Neural cell (in vitro differentiated cells): ENCODE measurements around the gene ANKRD28. TPM values are rescaled to one million over a fixed set of nuclear protein-coding genes. Genes with fewer than 3 reads are reported as not detected.

ENCODE experiments used
- H2AFZ ChIP-seq: fragments of 200-600, 300-800 bp; sonication (generic), shearing (Covaris generic); 2 replicates; pipeline ENCODE4 v1.6.0; 2014; ENCODE audit warnings: low read depth, mild to moderate bottlenecking, antibody characterized with exemption, low read length, moderate library complexity
- H3F3A ChIP-seq: fragments of 200-600 bp; shearing (Covaris generic); 2 replicates; pipeline ENCODE4 v1.6.1; 2016; ENCODE audit warnings: mild to moderate bottlenecking, moderate library complexity, mixed read lengths, antibody characterized with exemption, low read length; ENCODE audit not compliant: insufficient read depth, poor library complexity, severe bottlenecking
- H3K27ac ChIP-seq: fragments of 200-600, 300-800 bp; sonication (generic), shearing (Covaris generic); 2 replicates; pipeline ENCODE4 v1.5.1; 2014; ENCODE audit warnings: mild to moderate bottlenecking, low read length, moderate library complexity
- H3K27me3 ChIP-seq: fragments of 300-800, 200-600 bp; sonication (generic), shearing (Covaris generic); 2 replicates; pipeline ENCODE4 v1.6.0; 2014; ENCODE audit warnings: mild to moderate bottlenecking, low read depth, low read length, moderate library complexity; ENCODE audit not compliant: insufficient read depth
- H3K36me3 ChIP-seq: fragments of 300-800, 200-600 bp; sonication (generic), shearing (Covaris generic); 2 replicates; pipeline ENCODE4 v1.5.1; 2014; ENCODE audit warnings: mild to moderate bottlenecking, antibody characterized with exemption, low read length, moderate library complexity; ENCODE audit not compliant: insufficient read depth
- H3K4me2 ChIP-seq: fragments of 300-800, 200-600 bp; sonication (generic), shearing (Covaris generic); 2 replicates; pipeline ENCODE4 v1.6.0; 2014; ENCODE audit warnings: mild to moderate bottlenecking, low read length
- H3K4me3 ChIP-seq: fragments of 300-800, 200-600 bp; sonication (generic), shearing (Covaris generic); 2 replicates; pipeline ENCODE4 v1.5.1; 2014; ENCODE audit warnings: mild to moderate bottlenecking, low read length, moderate library complexity
- H3K79me2 ChIP-seq: fragments of 200-600 bp; shearing (Covaris generic); replicated peaks from 2 replicates; pipeline ENCODE4 v1.6.0; 2014; ENCODE audit warnings: mild to moderate bottlenecking, low read length, moderate library complexity; ENCODE audit not compliant: insufficient read depth
- H3K9ac ChIP-seq: fragments of 300-800, 200-600 bp; sonication (generic), shearing (Covaris generic); 2 replicates; pipeline ENCODE4 v1.6.1; 2016; ENCODE audit warnings: mild to moderate bottlenecking, low read length, mixed read lengths
- H3K9me2 ChIP-seq: fragments of 200-600 bp; shearing (Covaris generic); 2 replicates; pipeline ENCODE4 v1.6.1; 2016; ENCODE audit warnings: mild to moderate bottlenecking, low read length, mixed read lengths; ENCODE audit not compliant: insufficient read depth
- H3K9me3 ChIP-seq: fragments of 200-600, 300-800 bp; sonication (generic), shearing (Covaris generic); 2 replicates; pipeline ENCODE4 v1.6.1; 2016; ENCODE audit warnings: mild to moderate bottlenecking, mixed run types, low read length, moderate library complexity, mixed read lengths
- H4K20me1 ChIP-seq: fragments of 200-600 bp; shearing (Covaris generic); 2 replicates; pipeline ENCODE4 v1.6.1; 2016; ENCODE audit warnings: mild to moderate bottlenecking, mixed run types; ENCODE audit not compliant: insufficient read depth
- CTCF ChIP-seq: fragments of 450-650 bp; IDR thresholded peaks from 2 replicates; pipeline ENCODE4 v1.5.1; 2014; ENCODE audit warnings: antibody characterized with exemption, mild to moderate bottlenecking, moderate library complexity; ENCODE audit not compliant: poor library complexity, severe bottlenecking
- EP300 ChIP-seq: fragments of 450-650 bp; conservative IDR thresholded peaks from 2 replicates; pipeline ENCODE4 v1.6.1; 2014; ENCODE audit warnings: antibody characterized with exemption, mild to moderate bottlenecking, moderate library complexity; ENCODE audit not compliant: poor library complexity, severe bottlenecking
- EZH2 ChIP-seq: fragments of 200-600, 300-800 bp; shearing (Covaris generic), sonication (generic); IDR thresholded peaks from 2 replicates; pipeline ENCODE4 v1.6.1; 2014; ENCODE audit warnings: antibody characterized with exemption, low read length, borderline replicate concordance, mild to moderate bottlenecking; ENCODE audit not compliant: insufficient read depth, poor library complexity, severe bottlenecking
- MXI1 ChIP-seq: fragments of 450-650 bp; conservative IDR thresholded peaks from 2 replicates; pipeline ENCODE4 v1.6.1; 2014; ENCODE audit warnings: antibody characterized with exemption, mild to moderate bottlenecking; ENCODE audit not compliant: poor library complexity, severe bottlenecking
- POLR2AphosphoS5 ChIP-seq: IDR thresholded peaks from 2 replicates; pipeline ENCODE4 v1.6.1; 2012
- RAD21 ChIP-seq: fragments of 450-650 bp; conservative IDR thresholded peaks from 2 replicates; pipeline ENCODE4 v1.6.1; 2014; ENCODE audit warnings: antibody characterized with exemption, mild to moderate bottlenecking, moderate library complexity
- REST ChIP-seq: IDR thresholded peaks from 2 replicates; pipeline ENCODE4 v1.6.1; 2012; ENCODE audit warnings: borderline replicate concordance
- SMC3 ChIP-seq: fragments of 450-650 bp; conservative IDR thresholded peaks from 2 replicates; pipeline ENCODE4 v1.6.1; 2014; ENCODE audit warnings: antibody characterized with exemption, mild to moderate bottlenecking, moderate library complexity; ENCODE audit not compliant: poor library complexity
- TAF1 ChIP-seq: IDR thresholded peaks from 2 replicates; pipeline ENCODE4 v1.6.1; 2012; ENCODE audit warnings: low read depth
- polyA plus RNA-seq: library from polyadenylated mRNA; depleted of rRNA; stranded (reverse); fragments of >200 nt; gene quantifications from 2 replicates; pipeline ENCODE4 v1.2.3, GENCODE V29; 2014

ANKRD28 gene
- polyA plus RNA-seq, 1 donor from 2014 or later = 101 TPM

GRCh38 chr3:15766406-15766805 is 31.4 kb downstream of the ANKRD28 start:
- Histone ChIP-seq H3K4me2 (no peak overlapping the region), H2AFZ (no peak overlapping the region), H3K27ac (no peak overlapping the region), H3K27me3 (no peaks in the 10 kb centered on the region), H3K9me3 (no peaks in the 10 kb centered on the region), H3K36me3 (no peaks in the 10 kb centered on the region), H3K9ac (no peak overlapping the region), H3K4me3 (no peak overlapping the region), H4K20me1 (no peaks in the 10 kb centered on the region), H3K79me2 (no peaks in the 10 kb centered on the region), H3K9me2 (no peaks in the 10 kb centered on the region), H3F3A (no peaks in the 10 kb centered on the region)
- TF ChIP-seq TAF1 (no peak), CTCF (no peak), POLR2AphosphoS5 (no peak), MXI1 (no peak), EP300 (no peak), SMC3 (no peak), REST (no peak), RAD21 (no peak), EZH2 (no peak)

DNA sequence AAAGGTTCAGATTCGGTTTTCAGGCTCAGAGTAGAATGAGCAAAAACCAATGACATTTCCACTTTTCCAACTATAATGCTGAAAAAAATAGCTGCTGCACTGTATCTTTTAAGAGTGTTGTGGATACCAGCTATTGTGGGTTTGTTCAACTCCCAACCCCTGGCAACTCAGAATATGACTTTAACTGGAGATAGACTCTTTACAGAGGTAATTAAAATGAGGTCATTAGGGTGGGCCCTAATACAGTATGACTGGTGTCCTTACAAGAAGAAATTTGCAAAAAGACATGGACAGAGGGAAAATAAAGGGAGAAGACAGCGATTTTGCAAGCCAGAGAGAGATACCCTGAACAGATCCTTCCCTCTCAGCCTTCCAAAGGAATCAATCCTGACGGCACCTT is 39.5 kb downstream of the ANKRD28 start:
- no peak overlapping the region for H3K4me2 ChIP-seq
- no peak overlapping the region for H3K27ac ChIP-seq
- no peaks in the 10 kb centered on the region for H4K20me1 ChIP-seq
- H3K79me2 ChIP-seq = no peaks in the 10 kb centered on the region
- H3K9me3 ChIP-seq = no peaks in the 10 kb centered on the region
- H3K9me2 ChIP-seq = no peaks in the 10 kb centered on the region
- no peak for TF ChIP-seq POLR2AphosphoS5
- no peak for TF ChIP-seq REST
- TF ChIP-seq SMC3 = no peak
- no peak for TF ChIP-seq TAF1
- no peak for TF ChIP-seq EP300
- TF ChIP-seq MXI1 = no peak
- H3F3A ChIP-seq = no peaks in the 10 kb centered on the region
- no peak overlapping the region for H2AFZ ChIP-seq
- no peak overlapping the region for H3K4me3 ChIP-seq
- no peak overlapping the region for H3K9ac ChIP-seq
- H3K27me3 ChIP-seq = no peaks in the 10 kb centered on the region
- H3K36me3 ChIP-seq = no peaks in the 10 kb centered on the region
